Measurements from ENCODE around the gene GNG12.

GRCh38 chr1:67830226-67830625 is 3.0 kb downstream of the GNG12 start:
- TF ChIP-seq POLR2A (IDR thresholded peaks at IDR 0.05; ENCODE audit: low read depth, low read length) (no peak), POLR2AphosphoS5 (IDR thresholded peaks at IDR 0.05; ENCODE audit: low read depth, low read length) (no peak), TAF1 (IDR thresholded peaks at IDR 0.05; ENCODE audit: borderline replicate concordance, low read depth, low read length) (no peak)
